ENCODE measurements around the gene RARRES1.

GRCh38 chr3:158765518-158766205, 33.4 kb upstream of the RARRES1 start:
- TF ChIP-seq EZH2 (IDR thresholded peaks at IDR 0.05; ENCODE audit: borderline replicate concordance, low read depth, low read length, poor library complexity, severe bottlenecking), result no peak
- TF ChIP-seq CTCF (conservative IDR thresholded peaks at IDR 0.05; ENCODE audit: low read depth, low read length), result no peak
